ENCODE data around the gene ACOXL.

DNA sequence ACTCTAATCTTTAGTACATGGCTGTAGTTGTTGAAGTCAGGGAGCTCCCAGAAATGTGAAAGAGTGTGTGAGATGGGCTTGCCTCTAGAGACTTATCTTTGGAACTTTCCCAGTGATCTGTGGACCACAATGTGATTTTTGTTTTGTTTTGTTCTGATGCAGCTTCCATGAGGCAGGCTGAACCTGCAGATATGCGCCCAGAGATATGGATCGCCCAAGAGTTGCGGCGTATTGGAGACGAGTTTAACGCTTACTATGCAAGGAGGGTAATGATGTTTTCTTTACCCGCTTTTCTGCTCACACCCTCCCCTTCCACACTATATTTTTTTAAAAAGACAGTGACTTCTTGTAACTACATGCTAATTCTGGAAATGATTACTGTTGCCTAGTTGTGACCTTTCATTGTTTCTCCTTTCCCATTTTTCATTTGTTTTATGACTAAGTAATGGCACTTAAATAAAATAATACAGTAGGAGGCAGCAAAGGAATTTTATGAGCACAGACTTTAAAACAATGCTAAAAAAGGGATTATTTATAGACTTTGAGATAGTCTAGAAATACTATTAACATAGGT is 417.6 kb downstream of the ACOXL start:
- TF ChIP-seq, protein P1, sequence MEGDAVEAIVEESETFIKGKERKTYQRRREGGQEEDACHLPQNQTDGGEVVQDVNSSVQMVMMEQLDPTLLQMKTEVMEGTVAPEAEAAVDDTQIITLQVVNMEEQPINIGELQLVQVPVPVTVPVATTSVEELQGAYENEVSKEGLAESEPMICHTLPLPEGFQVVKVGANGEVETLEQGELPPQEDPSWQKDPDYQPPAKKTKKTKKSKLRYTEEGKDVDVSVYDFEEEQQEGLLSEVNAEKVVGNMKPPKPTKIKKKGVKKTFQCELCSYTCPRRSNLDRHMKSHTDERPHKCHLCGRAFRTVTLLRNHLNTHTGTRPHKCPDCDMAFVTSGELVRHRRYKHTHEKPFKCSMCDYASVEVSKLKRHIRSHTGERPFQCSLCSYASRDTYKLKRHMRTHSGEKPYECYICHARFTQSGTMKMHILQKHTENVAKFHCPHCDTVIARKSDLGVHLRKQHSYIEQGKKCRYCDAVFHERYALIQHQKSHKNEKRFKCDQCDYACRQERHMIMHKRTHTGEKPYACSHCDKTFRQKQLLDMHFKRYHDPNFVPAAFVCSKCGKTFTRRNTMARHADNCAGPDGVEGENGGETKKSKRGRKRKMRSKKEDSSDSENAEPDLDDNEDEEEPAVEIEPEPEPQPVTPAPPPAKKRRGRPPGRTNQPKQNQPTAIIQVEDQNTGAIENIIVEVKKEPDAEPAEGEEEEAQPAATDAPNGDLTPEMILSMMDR (IDR thresholded peaks at IDR 0.05; ENCODE audit: insufficient read depth, low read depth, low read length): no peak
- no peak for TF ChIP-seq EZH2 (IDR thresholded peaks at IDR 0.05; ENCODE audit: insufficient read depth, low read length)

Measured in astrocyte (in vitro differentiated cells and primary cell).